Measurements from ENCODE around the gene EXPH5. TPM values are rescaled to one million over a fixed set of nuclear protein-coding genes. Genes with fewer than 3 reads are reported as not detected.

Gene EXPH5
- total and polyA plus RNA-seq, 12 donors: 0.10 to 8.4 (median 1.3) TPM

DNA sequence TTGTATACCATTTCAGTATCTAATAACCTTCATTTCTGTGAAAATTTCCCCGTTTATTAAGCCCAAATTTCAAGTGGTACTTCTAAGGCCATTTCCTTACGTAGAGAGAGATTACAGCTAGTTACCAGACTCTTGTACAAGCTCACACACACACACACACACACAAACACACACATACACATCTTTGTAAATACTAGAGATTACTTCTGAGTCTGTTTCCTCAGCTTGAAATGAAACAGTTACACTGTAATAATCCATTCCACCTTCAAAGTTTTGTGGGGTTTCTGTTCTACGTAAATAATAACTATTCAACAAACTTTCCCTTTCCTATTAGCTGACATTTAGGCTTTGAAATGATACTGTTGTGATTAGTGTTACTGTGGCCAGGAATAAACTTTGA, 101.6 kb downstream of the EXPH5 start:
- H3K36me3 ChIP-seq: peaks cover 0 to 42% (median 0%) of the 10 kb centered on the region in 9 donors
- ATAC-seq (no peak), DNase-seq (no peak)
- intact Hi-C loops (cut with DNase I): loop anchor here in 5 of 10 donors (10.0 kb wide), 3 partner anchors 153 to 267 kb away; partner anchors contain the start of genes ATM (in 1 of the 5), DDX10 (in 1 of the 5) and NPAT (in 1 of the 5)
- peaks cover 0 to 18% (median 6%) of the 10 kb centered on the region in 9 donors for H3K4me1 ChIP-seq
- H3K27ac ChIP-seq: no peak overlapping the region
- no peaks in the 10 kb centered on the region for H3K27me3 ChIP-seq
- no peaks in the 10 kb centered on the region for H3K9me3 ChIP-seq
- WGBS, 2 donors: 92 to 97% methylated on average over 3 of the region's 3 CpGs
- no peak for TF ChIP-seq CTCF (IDR thresholded peaks at IDR 0.05)
- no peak overlapping the region for H3K4me3 ChIP-seq

DNA sequence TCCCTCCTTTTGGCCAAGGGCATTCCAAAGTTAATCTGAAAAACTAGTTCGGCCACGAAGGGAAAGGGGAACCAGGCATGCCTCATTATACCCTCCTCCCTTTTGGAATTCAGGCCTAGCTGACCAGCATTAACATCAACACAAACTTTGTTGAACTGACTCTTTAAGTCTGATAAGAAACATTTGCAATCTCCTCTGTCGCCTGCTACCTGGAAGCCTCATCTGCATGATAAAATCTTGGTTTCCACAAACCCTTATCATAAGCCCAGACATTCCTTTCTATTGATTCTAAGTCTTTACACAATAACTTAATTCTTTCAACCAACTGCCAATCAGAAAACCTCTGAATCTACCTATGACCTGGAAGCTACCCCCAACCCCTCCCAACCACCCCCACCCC, 106.7 kb downstream of the EXPH5 start:
- DNase-seq (no peak), ATAC-seq (no peak)
- H3K27ac ChIP-seq: no peak overlapping the region
- no peak for TF ChIP-seq CTCF (IDR thresholded peaks at IDR 0.05)
- intact Hi-C loops (cut with DNase I): no loop called here
- 96 to 97% methylated on average over 3 of the region's 3 CpGs for WGBS, 2 donors
- no peaks in the 10 kb centered on the region for H3K9me3 ChIP-seq
- no peaks in the 10 kb centered on the region for H3K27me3 ChIP-seq
- no peak overlapping the region for H3K4me3 ChIP-seq
- peaks cover 0 to 93% (median 18%) of the 10 kb centered on the region in 9 donors for H3K36me3 ChIP-seq
- no peaks in the 10 kb centered on the region for H3K4me1 ChIP-seq

GRCh38 chr11:108486331-108486730, 107.2 kb downstream of the EXPH5 start:
- ATAC-seq: no peak
- TF ChIP-seq CTCF (IDR thresholded peaks at IDR 0.05): no peak
- H3K27ac ChIP-seq: no peak overlapping the region
- H3K4me3 ChIP-seq: no peak overlapping the region
- DNase-seq: no peak
- intact Hi-C loops (cut with DNase I): no loop called here
- H3K4me1 ChIP-seq: no peaks in the 10 kb centered on the region
- H3K27me3 ChIP-seq: no peaks in the 10 kb centered on the region
- WGBS, 2 donors: 96 to 97% methylated on average over 3 of the region's 3 CpGs
- peaks cover 0 to 98% (median 20%) of the 10 kb centered on the region in 9 donors for H3K36me3 ChIP-seq
- H3K9me3 ChIP-seq: no peaks in the 10 kb centered on the region

DNA sequence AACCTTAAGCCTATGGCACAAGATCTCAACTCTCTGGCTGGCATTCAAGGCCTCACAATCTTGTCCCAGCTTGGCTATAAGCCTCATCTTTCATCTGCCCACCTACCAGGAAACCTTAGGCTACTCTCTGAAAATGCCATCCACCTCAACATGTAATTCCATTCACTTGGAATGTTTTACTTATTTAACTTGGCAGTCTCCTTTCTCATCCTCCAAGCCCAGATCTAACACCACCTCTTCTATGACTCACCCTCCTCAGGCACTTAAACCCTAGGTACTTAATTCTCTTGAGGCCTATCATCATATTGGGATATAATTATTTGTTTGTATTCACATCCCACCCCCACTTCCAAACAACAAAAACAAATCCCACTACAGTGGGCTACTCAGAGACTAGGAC, 110.4 kb downstream of the EXPH5 start:
- H3K27me3 ChIP-seq: no peaks in the 10 kb centered on the region
- TF ChIP-seq CTCF (IDR thresholded peaks at IDR 0.05): no peak
- H3K4me1 ChIP-seq: no peaks in the 10 kb centered on the region
- no peak for DNase-seq
- H3K9me3 ChIP-seq: no peaks in the 10 kb centered on the region
- H3K27ac ChIP-seq: no peak overlapping the region
- no peak overlapping the region for H3K4me3 ChIP-seq
- H3K36me3 ChIP-seq: peaks cover 0 to 100% (median 20%) of the 10 kb centered on the region in 9 donors
- no peak for ATAC-seq
- intact Hi-C loops (cut with DNase I): no loop called here
